Gastroesophageal sphincter (tissue), 3 donors: ENCODE results near the gene UPF3B.

Experiments
- CTCF ChIP-seq, 4 experiments: fragments of 200-600 bp in 2 of 4; fragments of 450-650 bp in 2 of 4; sonication (generic) in 1 of 4; IDR thresholded peaks; one replicate each; pipeline ENCODE4 v1.5.1; 2017 to 2019; ENCODE audit warnings: antibody characterized with exemption in 4 of 4, mild to moderate bottlenecking in 2 of 4, moderate library complexity in 2 of 4
- EP300 ChIP-seq: sonication (generic); formaldehyde crosslinking; IDR thresholded peaks from one replicate; pipeline ENCODE4 v1.6.1; 2017; ENCODE audit warnings: antibody characterized with exemption, mild to moderate bottlenecking
- POLR2A ChIP-seq, 2 donors: fragments of 450-650 bp; IDR thresholded peaks; one replicate each; pipeline ENCODE4 v1.6.1; 2017; ENCODE audit warnings: antibody characterized with exemption in 2 of 2, mild to moderate bottlenecking in 2 of 2, moderate library complexity in 1 of 2
- POLR2AphosphoS5 ChIP-seq: sonication (generic); formaldehyde crosslinking; IDR thresholded peaks from one replicate; pipeline ENCODE4 v1.6.1; 2017; ENCODE audit warnings: antibody characterized with exemption

GRCh38 chrX:119816300-119816699 is 36.5 kb downstream of the UPF3B start:
- no peak for TF ChIP-seq CTCF (IDR thresholded peaks at IDR 0.05)
- no peak for TF ChIP-seq POLR2A (IDR thresholded peaks at IDR 0.05)
- TF ChIP-seq POLR2AphosphoS5: no peak
- TF ChIP-seq EP300: no peak
